Measurements from ENCODE around the gene S100A1.

- no peak for TF ChIP-seq REST (IDR thresholded peaks at IDR 0.05; ENCODE audit: insufficient replicate concordance, low read depth)
- no peak for TF ChIP-seq CTCF (IDR thresholded peaks at IDR 0.05; ENCODE audit: insufficient read depth, low read length)
Measured at GRCh38 chr1:153626477-153626903, 1.7 kb upstream of the S100A1 start.
